ENCODE data around the gene COL18A1. TPM values are rescaled to one million over a fixed set of nuclear protein-coding genes. Genes with fewer than 3 reads are reported as not detected.

The COL18A1 gene
- total RNA-seq, 6 experiments from 2014 or later: 39.8 to 93.5 (median 86.8) TPM

GRCh38 chr21:45537111-45537745 is 132.3 kb downstream of the COL18A1 start:
- H3K4me3 Mint-ChIP-seq: no peak overlapping the region
- H3K4me1 Mint-ChIP-seq (ENCODE audit: low read depth): no peaks in the 10 kb centered on the region
- H3K36me3 Mint-ChIP-seq (ENCODE audit: low read depth): no peaks in the 10 kb centered on the region; the same call in 1 of the 2 replicates

GRCh38 chr21:45537746-45538291 is 132.9 kb downstream of the COL18A1 start:
- H3K27me3 Mint-ChIP-seq (ENCODE audit: insufficient read depth): no peaks in the 10 kb centered on the region
- no peaks in the 10 kb centered on the region for H3K4me1 Mint-ChIP-seq (ENCODE audit: low read depth)
- no peak overlapping the region for H3K4me3 Mint-ChIP-seq
- no peak for DNase-seq
- H3K27ac Mint-ChIP-seq: no peak overlapping the region
- TF ChIP-seq CTCF (IDR thresholded peaks at IDR 0.05): no peak
- no peaks in the 10 kb centered on the region for H3K36me3 Mint-ChIP-seq (ENCODE audit: low read depth)
- no peaks in the 10 kb centered on the region for H3K9me3 Mint-ChIP-seq

More at GRCh38 chr21:45537111-45537745, 132.3 kb downstream of the COL18A1 start:
- Mint-ChIP-seq H3K27ac (no peak overlapping the region), H3K27me3 (ENCODE audit: insufficient read depth) (no peaks in the 10 kb centered on the region), H3K9me3 (no peaks in the 10 kb centered on the region)
- DNase-seq: no peak
- TF ChIP-seq CTCF (IDR thresholded peaks at IDR 0.05): no peak

GRCh38 chr21:45538381-45539045 is 133.5 kb downstream of the COL18A1 start:
- no peaks in the 10 kb centered on the region for H3K4me1 Mint-ChIP-seq (ENCODE audit: low read depth)
- no peaks in the 10 kb centered on the region for H3K36me3 Mint-ChIP-seq (ENCODE audit: low read depth)
- no peak overlapping the region for H3K27ac Mint-ChIP-seq
- H3K27me3 Mint-ChIP-seq (ENCODE audit: insufficient read depth): no peaks in the 10 kb centered on the region
- no peaks in the 10 kb centered on the region for H3K9me3 Mint-ChIP-seq
- DNase-seq: no peak
- H3K4me3 Mint-ChIP-seq: no peak overlapping the region
- TF ChIP-seq CTCF (IDR thresholded peaks at IDR 0.05): no peak

- TF ChIP-seq CTCF (IDR thresholded peaks at IDR 0.05): no peak
- H3K27me3 Mint-ChIP-seq (ENCODE audit: insufficient read depth): no peaks in the 10 kb centered on the region
- H3K36me3 Mint-ChIP-seq (ENCODE audit: low read depth): no peaks in the 10 kb centered on the region
- H3K4me1 Mint-ChIP-seq (ENCODE audit: low read depth): no peaks in the 10 kb centered on the region
- H3K9me3 Mint-ChIP-seq: no peaks in the 10 kb centered on the region
- no peak overlapping the region for H3K27ac Mint-ChIP-seq
- no peak for DNase-seq
- no peak overlapping the region for H3K4me3 Mint-ChIP-seq
These were observed 134.3 kb downstream of the COL18A1 start for GRCh38 chr21:45539046-45539795.

GRCh38 chr21:45539796-45540600 is 135.0 kb downstream of the COL18A1 start:
- DNase-seq: no peak
- Mint-ChIP-seq H3K4me3 (no peak overlapping the region; the same call in 1 of the 2 replicates), H3K9me3 (no peaks in the 10 kb centered on the region), H3K27me3 (ENCODE audit: insufficient read depth) (no peaks in the 10 kb centered on the region), H3K4me1 (ENCODE audit: low read depth) (no peaks in the 10 kb centered on the region), H3K27ac (no peak overlapping the region), H3K36me3 (ENCODE audit: low read depth) (no peaks in the 10 kb centered on the region)
- TF ChIP-seq CTCF (IDR thresholded peaks at IDR 0.05): no peak
